ENCODE results near the gene RGMB. TPM values are rescaled to one million over a fixed set of nuclear protein-coding genes. Genes with fewer than 3 reads are reported as not detected.
A peak's percentile ranks its signal among the peaks of the same experiment; 100 is the strongest.

The RGMB gene
- total and polyA plus RNA-seq, 2 experiments from 2014 or later, result 145 to 201 TPM

DNA sequence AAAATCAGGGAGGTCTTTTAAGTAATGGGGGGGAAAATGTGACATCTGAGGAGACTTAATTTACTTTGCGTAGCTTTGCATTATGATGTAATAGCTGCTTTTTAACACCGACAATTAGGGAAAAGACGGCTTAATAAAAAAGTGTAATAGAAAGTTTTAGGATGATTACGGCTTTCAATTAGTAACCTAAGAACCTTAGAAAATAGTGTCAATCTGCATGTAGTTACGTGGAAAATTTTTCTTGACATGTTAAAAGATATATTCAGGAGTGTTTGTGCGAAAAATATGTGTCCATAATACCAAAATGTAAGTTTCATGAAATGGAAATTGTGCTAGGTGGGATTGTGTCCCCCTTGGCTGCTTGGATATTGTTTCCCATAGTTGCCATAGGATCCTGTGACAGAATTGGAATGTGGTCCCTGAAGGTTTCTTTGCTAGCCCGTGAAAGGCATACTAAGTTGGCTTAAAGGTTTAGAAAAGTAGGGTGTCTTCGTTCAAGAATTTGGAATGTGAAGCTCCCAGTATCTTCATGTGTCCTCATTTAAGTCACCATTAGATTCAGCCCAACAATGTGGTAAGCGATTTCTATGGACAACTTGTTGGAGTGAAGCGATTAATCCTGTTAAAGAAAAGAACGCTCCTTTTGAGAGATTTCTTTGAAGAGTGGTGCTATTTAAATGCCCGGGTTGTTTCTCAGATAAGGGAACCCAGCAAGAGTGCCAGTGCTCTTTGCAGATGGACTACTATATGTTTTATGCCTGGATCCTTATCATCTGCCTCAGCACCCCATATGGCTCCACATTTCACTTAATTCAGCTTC lies 2.0 kb downstream of the RGMB start:
- peaks cover 83% of the 10 kb centered on the region for H3F3A ChIP-seq (ENCODE audit: insufficient read depth)
- H3K79me2 ChIP-seq (ENCODE audit: insufficient read depth), result peaks cover 94% of the 10 kb centered on the region
- no peaks in the 10 kb centered on the region for H3K27me3 ChIP-seq (replicated peaks; ENCODE audit: insufficient read depth)
- H3K4me1 ChIP-seq (ENCODE audit: insufficient read depth), result peaks cover 35% of the 10 kb centered on the region
- peaks cover 44% of the 10 kb centered on the region for H4K20me1 ChIP-seq (ENCODE audit: insufficient read depth)
- H2AFZ ChIP-seq, result no peak overlapping the region
- TF ChIP-seq EZH2phosphoT487 (IDR thresholded peaks at IDR 0.05; ENCODE audit: insufficient read depth, low read depth) (0 out of 2 replicates have a peak, but pooled peaks have one; percentile 48), EZH2 (IDR thresholded peaks at IDR 0.05; ENCODE audit: insufficient read depth, poor library complexity, severe bottlenecking) (no peak)
- in situ Hi-C loops (cut with MboI), result loop anchor here (25.0 kb wide), 1 partner anchor 1238 kb away; no protein-coding TSS in a partner anchor
- H3K9me2 ChIP-seq (ENCODE audit: insufficient read depth), result no peaks in the 10 kb centered on the region
- peak overlapping the region; percentile 88 for H3K4me2 ChIP-seq (ENCODE audit: unreplicated experiment)
- no peak for DNase-seq
- no peaks in the 10 kb centered on the region for H3K9me3 ChIP-seq (ENCODE audit: low read depth)
- H3K27ac ChIP-seq, result peak overlapping the region; percentile 94
- peak overlapping the region; percentile 100 for H3K9ac ChIP-seq
- H3K36me3 ChIP-seq (ENCODE audit: low read depth), result peaks cover 83% of the 10 kb centered on the region
- WGBS, 2 experiments (ENCODE audit: low coverage in 1 of 2, low lambda C conversion rate in 2 of 2, missing lambda C conversion rate in 2 of 2), result 39 to 42% methylated on average over 12 of the region's 12 CpGs
- peak overlapping the region; percentile 99 for H3K4me3 ChIP-seq

DNA sequence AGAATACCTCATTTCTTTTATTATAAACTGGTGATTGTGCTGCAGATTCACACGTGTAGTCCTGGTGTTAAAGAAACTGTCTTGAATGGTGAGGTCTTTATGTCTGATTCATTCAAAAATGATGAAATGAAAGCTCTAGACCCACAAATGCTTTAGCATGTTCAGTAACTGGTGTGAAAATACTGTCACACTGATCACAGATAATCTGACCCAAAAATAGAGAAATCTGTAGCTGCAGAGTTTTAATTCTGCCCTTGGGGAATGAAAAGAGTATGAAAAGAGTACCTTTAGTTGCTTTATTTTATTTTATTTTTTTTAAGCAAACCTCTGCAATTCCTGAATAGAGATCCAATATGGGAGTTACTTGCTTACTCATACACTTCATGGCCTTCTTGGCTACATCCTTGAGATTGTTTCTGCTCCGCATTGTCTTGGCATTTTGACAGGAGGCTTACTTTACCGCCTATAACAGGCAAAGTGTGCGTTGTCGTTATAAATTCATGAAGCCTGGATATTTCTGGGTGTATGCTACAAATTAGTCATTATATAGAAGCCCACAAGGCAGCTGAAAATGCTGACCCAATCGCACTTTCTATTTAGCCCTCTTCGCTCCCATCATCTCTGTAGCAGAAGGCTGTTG lies 2.7 kb downstream of the RGMB start:
- 16 to 18% methylated on average over 7 of the region's 7 CpGs for WGBS, 2 experiments (ENCODE audit: low coverage in 1 of 2, low lambda C conversion rate in 2 of 2, missing lambda C conversion rate in 2 of 2)
- H4K20me1 ChIP-seq (ENCODE audit: insufficient read depth), result peaks cover 51% of the 10 kb centered on the region
- in situ Hi-C loops (cut with MboI), result loop anchor here (25.0 kb wide), 1 partner anchor 1239 kb away; no protein-coding TSS in a partner anchor
- peak overlapping the region; percentile 88 for H3K4me2 ChIP-seq (ENCODE audit: unreplicated experiment)
- TF ChIP-seq EZH2 (IDR thresholded peaks at IDR 0.05; ENCODE audit: insufficient read depth, poor library complexity, severe bottlenecking), result no peak
- no peak for TF ChIP-seq EZH2phosphoT487 (IDR thresholded peaks at IDR 0.05; ENCODE audit: insufficient read depth, low read depth)
- H3K27me3 ChIP-seq (replicated peaks; ENCODE audit: insufficient read depth), result no peaks in the 10 kb centered on the region
- peaks cover 83% of the 10 kb centered on the region for H3K36me3 ChIP-seq (ENCODE audit: low read depth)
- H3K9me3 ChIP-seq (ENCODE audit: low read depth), result no peaks in the 10 kb centered on the region
- peak; percentile 87 for DNase-seq
- peaks cover 94% of the 10 kb centered on the region for H3K79me2 ChIP-seq (ENCODE audit: insufficient read depth)
- H2AFZ ChIP-seq, result no peak overlapping the region
- H3K9me2 ChIP-seq (ENCODE audit: insufficient read depth), result no peaks in the 10 kb centered on the region
- peak overlapping the region; percentile 94 for H3K27ac ChIP-seq
- H3K4me3 ChIP-seq, result peak overlapping the region; percentile 99
- H3K9ac ChIP-seq, result peak overlapping the region; percentile 100
- peaks cover 43% of the 10 kb centered on the region for H3K4me1 ChIP-seq (ENCODE audit: insufficient read depth)
- H3F3A ChIP-seq (ENCODE audit: insufficient read depth), result peaks cover 84% of the 10 kb centered on the region

DNA sequence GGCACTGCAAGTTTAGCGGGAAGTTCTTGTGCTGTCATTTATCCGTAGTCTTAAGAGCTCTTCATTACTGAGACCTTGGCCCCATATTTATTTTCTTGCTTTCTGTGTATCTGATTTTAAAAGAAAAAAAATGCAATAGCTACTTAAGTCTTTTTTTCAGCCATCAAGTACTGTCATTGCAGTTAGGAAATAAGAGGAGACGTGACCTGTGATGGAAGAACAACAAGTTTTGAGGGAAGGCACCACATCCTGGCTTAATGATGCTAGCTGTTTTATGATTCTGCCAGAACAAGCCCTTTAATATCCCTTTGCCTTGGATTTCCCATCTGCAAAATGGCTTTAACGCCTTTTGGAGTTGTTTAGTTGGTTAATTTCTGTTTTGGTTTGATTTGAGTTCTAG lies 3.8 kb downstream of the RGMB start:
- Histone ChIP-seq H3K27me3 (replicated peaks; ENCODE audit: insufficient read depth) (no peaks in the 10 kb centered on the region), H3F3A (ENCODE audit: insufficient read depth) (peaks cover 85% of the 10 kb centered on the region), H3K79me2 (ENCODE audit: insufficient read depth) (peaks cover 94% of the 10 kb centered on the region), H4K20me1 (ENCODE audit: insufficient read depth) (peaks cover 51% of the 10 kb centered on the region), H3K4me2 (ENCODE audit: unreplicated experiment) (peak overlapping the region; percentile 88), H3K9me2 (ENCODE audit: insufficient read depth) (no peaks in the 10 kb centered on the region), H3K4me1 (ENCODE audit: insufficient read depth) (peaks cover 54% of the 10 kb centered on the region), H3K4me3 (peak overlapping the region; percentile 99), H3K36me3 (ENCODE audit: low read depth) (peaks cover 85% of the 10 kb centered on the region), H3K9me3 (ENCODE audit: low read depth) (no peaks in the 10 kb centered on the region), H2AFZ (no peak overlapping the region), H3K27ac (peak overlapping the region; percentile 94), H3K9ac (peak overlapping the region; percentile 100)
- WGBS, 2 experiments (ENCODE audit: low coverage in 1 of 2, low lambda C conversion rate in 2 of 2, missing lambda C conversion rate in 2 of 2), result 81 to 85% methylated on average over 4 of the region's 4 CpGs
- in situ Hi-C loops (cut with MboI), result loop anchor here (25.0 kb wide), 1 partner anchor 1240 kb away; no protein-coding TSS in a partner anchor
- DNase-seq, result peak; percentile 41
- TF ChIP-seq EZH2 (IDR thresholded peaks at IDR 0.05; ENCODE audit: insufficient read depth, poor library complexity, severe bottlenecking) (no peak), EZH2phosphoT487 (IDR thresholded peaks at IDR 0.05; ENCODE audit: insufficient read depth, low read depth) (no peak)

- WGBS, 2 experiments (ENCODE audit: low coverage in 1 of 2, low lambda C conversion rate in 2 of 2, missing lambda C conversion rate in 2 of 2), result 40 to 48% methylated on average over 11 of the region's 11 CpGs
- in situ Hi-C loops (cut with MboI), result loop anchor here (25.0 kb wide), 1 partner anchor 1242 kb away; no protein-coding TSS in a partner anchor
Observed at GRCh38 chr5:98779264-98779877, 5.9 kb downstream of the RGMB start.

More at GRCh38 chr5:98779264-98779877, 5.9 kb downstream of the RGMB start:
- DNase-seq, result peak; percentile 44
- Histone ChIP-seq H3K9ac (peak overlapping the region; percentile 100), H3K4me3 (peak overlapping the region; percentile 99), H3K27ac (peak overlapping the region; percentile 94), H4K20me1 (ENCODE audit: insufficient read depth) (peaks cover 72% of the 10 kb centered on the region), H3F3A (ENCODE audit: insufficient read depth) (peaks cover 99% of the 10 kb centered on the region), H3K9me2 (ENCODE audit: insufficient read depth) (no peaks in the 10 kb centered on the region), H3K27me3 (replicated peaks; ENCODE audit: insufficient read depth) (no peaks in the 10 kb centered on the region), H3K79me2 (ENCODE audit: insufficient read depth) (peaks cover 100% of the 10 kb centered on the region), H3K36me3 (ENCODE audit: low read depth) (peaks cover 96% of the 10 kb centered on the region), H3K4me2 (ENCODE audit: unreplicated experiment) (peak overlapping the region; percentile 88), H3K9me3 (ENCODE audit: low read depth) (no peaks in the 10 kb centered on the region), H3K4me1 (ENCODE audit: insufficient read depth) (peaks cover 67% of the 10 kb centered on the region), H2AFZ (no peak overlapping the region)
- TF ChIP-seq EZH2phosphoT487 (IDR thresholded peaks at IDR 0.05; ENCODE audit: insufficient read depth, low read depth), result no peak
- no peak for TF ChIP-seq EZH2 (IDR thresholded peaks at IDR 0.05; ENCODE audit: insufficient read depth, poor library complexity, severe bottlenecking)
